ENCODE measurements around the gene CXorf38. TPM values are rescaled to one million over a fixed set of nuclear protein-coding genes. Genes with fewer than 3 reads are reported as not detected.

The CXorf38 gene
- total RNA-seq, 2 donors from 2014 or later, result 20.3 to 26.0 TPM

Other genes with a start within 250 kb of the CXorf38 start
- gene ATP6AP2, start 66.6 kb downstream of the CXorf38 start, total RNA-seq, result 10 to 100 TPM; 49.5 to 80.0 TPM
- gene MPC1L, start 24.1 kb downstream of the CXorf38 start, total RNA-seq, result not detected
- gene MED14, start 88.0 kb upstream of the CXorf38 start, total RNA-seq, result 10 to 100 TPM; 34.1 to 48.2 TPM

Data from natural killer cell treated with Interleukin-12 subunit alpha and Interleukin-12 subunit beta and Interleukin-15 and Interleukin-18, amount 100 ng/mL, for 72 hours (primary cell).